Activated naive CD8-positive, alpha-beta T cell treated with anti-CD3 and anti-CD28 coated beads, Interleukin-2, amount 10 ng/mL, durations not matched to agents 7 days and 5 days (primary cell): Measurements from ENCODE around the gene STYK1. TPM values are rescaled to one million over a fixed set of nuclear protein-coding genes. Genes with fewer than 3 reads are reported as not detected.

Experiments used
- ATAC-seq: fragments of 150-1000 bp; cut with Tn5 transposase; one replicate; pipeline ENCODE4 v1.10.0; 2021; ENCODE audit warnings: low read depth, moderate library complexity
- POLR2A ChIA-PET: fragments of 350-600 bp; sonication (Branson Sonifier 250); formaldehyde crosslinking; loops from one replicate; lab custom pipeline; 2021; ENCODE audit warnings: antibody characterized with exemption; lab: Charles Lee
- DNase-seq: peaks from one replicate; pipeline ENCODE4 v3.0.0; 2021
- H3K27ac Mint-ChIP-seq: one replicate; pipeline ENCODE4 v1.8.0; 2022; ENCODE audit warnings: mild to moderate bottlenecking, mixed read lengths
- H3K27me3 Mint-ChIP-seq: one replicate; pipeline ENCODE4 v1.8.0; 2022; ENCODE audit warnings: mild to moderate bottlenecking, moderate library complexity, mixed read lengths
- H3K36me3 Mint-ChIP-seq: one replicate; pipeline ENCODE4 v1.8.0; 2021; ENCODE audit warnings: mild to moderate bottlenecking, mixed read lengths
- H3K4me1 Mint-ChIP-seq: one replicate; pipeline ENCODE4 v1.8.0; 2021; ENCODE audit warnings: mixed read lengths
- H3K4me3 Mint-ChIP-seq: one replicate; pipeline ENCODE4 v1.8.0; 2022; ENCODE audit warnings: mild to moderate bottlenecking, moderate library complexity, mixed read lengths
- H3K9me3 Mint-ChIP-seq: one replicate; pipeline ENCODE4 v1.8.0; 2021; ENCODE audit warnings: mixed read lengths
- total RNA-seq, 2 experiments: library from RNA; stranded (reverse); gene quantifications; one replicate each; pipeline ENCODE4 v1.2.3, GENCODE V29; 2021

Gene STYK1
- total RNA-seq, 2 experiments from 2014 or later: 3.1 TPM

- Mint-ChIP-seq H3K36me3 (peaks cover 22% of the 10 kb centered on the region), H3K4me1 (no peaks in the 10 kb centered on the region), H3K27ac (no peak overlapping the region), H3K4me3 (no peak overlapping the region), H3K9me3 (no peaks in the 10 kb centered on the region), H3K27me3 (no peaks in the 10 kb centered on the region)
- POLR2A ChIA-PET: no interaction called here
- DNase-seq (no peak), ATAC-seq (no peak)
Observed at GRCh38 chr12:10633541-10633940, 40.3 kb downstream of the STYK1 start.

GRCh38 chr12:10632226-10632625 is 41.6 kb downstream of the STYK1 start:
- peaks cover 30% of the 10 kb centered on the region for H3K36me3 Mint-ChIP-seq
- no peak overlapping the region for H3K4me3 Mint-ChIP-seq
- no peaks in the 10 kb centered on the region for H3K27me3 Mint-ChIP-seq
- H3K4me1 Mint-ChIP-seq: no peaks in the 10 kb centered on the region
- H3K9me3 Mint-ChIP-seq: no peaks in the 10 kb centered on the region
- H3K27ac Mint-ChIP-seq: no peak overlapping the region
- POLR2A ChIA-PET: no interaction called here
- ATAC-seq (no peak), DNase-seq (no peak)

GRCh38 chr12:10624605-10625004 is 49.2 kb downstream of the STYK1 start:
- Mint-ChIP-seq H3K27me3 (no peaks in the 10 kb centered on the region), H3K4me3 (no peak overlapping the region), H3K9me3 (no peaks in the 10 kb centered on the region), H3K36me3 (peaks cover 21% of the 10 kb centered on the region), H3K27ac (no peak overlapping the region), H3K4me1 (no peaks in the 10 kb centered on the region)
- DNase-seq: no peak
- ATAC-seq: no peak
- POLR2A ChIA-PET: no interaction called here

- no peak overlapping the region for H3K4me3 Mint-ChIP-seq
- no peaks in the 10 kb centered on the region for H3K27me3 Mint-ChIP-seq
- H3K36me3 Mint-ChIP-seq: peaks cover 16% of the 10 kb centered on the region
- POLR2A ChIA-PET: no interaction called here
- H3K4me1 Mint-ChIP-seq: no peaks in the 10 kb centered on the region
- ATAC-seq (no peak), DNase-seq (no peak)
- H3K27ac Mint-ChIP-seq: no peak overlapping the region
- no peaks in the 10 kb centered on the region for H3K9me3 Mint-ChIP-seq
Observed at GRCh38 chr12:10623131-10623530, 50.7 kb downstream of the STYK1 start.

- ATAC-seq (no peak), DNase-seq (no peak)
- H3K27ac Mint-ChIP-seq: no peak overlapping the region
- POLR2A ChIA-PET: no interaction called here
- H3K9me3 Mint-ChIP-seq: no peaks in the 10 kb centered on the region
- H3K4me1 Mint-ChIP-seq: no peaks in the 10 kb centered on the region
- H3K4me3 Mint-ChIP-seq: no peak overlapping the region
- H3K27me3 Mint-ChIP-seq: no peaks in the 10 kb centered on the region
- peaks cover 7% of the 10 kb centered on the region for H3K36me3 Mint-ChIP-seq
Observed at GRCh38 chr12:10621278-10621677, 52.6 kb downstream of the STYK1 start.

GRCh38 chr12:10620078-10620779 is 53.6 kb downstream of the STYK1 start:
- H3K27me3 Mint-ChIP-seq: no peaks in the 10 kb centered on the region
- no peaks in the 10 kb centered on the region for H3K9me3 Mint-ChIP-seq
- DNase-seq (no peak), ATAC-seq (no peak)
- H3K27ac Mint-ChIP-seq: no peak overlapping the region
- H3K36me3 Mint-ChIP-seq: peaks cover 5% of the 10 kb centered on the region
- POLR2A ChIA-PET: no interaction called here
- no peaks in the 10 kb centered on the region for H3K4me1 Mint-ChIP-seq
- no peak overlapping the region for H3K4me3 Mint-ChIP-seq

- no peak overlapping the region for H3K4me3 Mint-ChIP-seq
- DNase-seq (no peak), ATAC-seq (no peak)
- peaks cover 6% of the 10 kb centered on the region for H3K4me1 Mint-ChIP-seq
- H3K9me3 Mint-ChIP-seq: no peaks in the 10 kb centered on the region
- H3K36me3 Mint-ChIP-seq: peaks cover 7% of the 10 kb centered on the region
- no peaks in the 10 kb centered on the region for H3K27me3 Mint-ChIP-seq
- no peak overlapping the region for H3K27ac Mint-ChIP-seq
- POLR2A ChIA-PET: no interaction called here
Observed at GRCh38 chr12:10618338-10618987, 55.4 kb downstream of the STYK1 start.

- Mint-ChIP-seq H3K4me1 (peaks cover 8% of the 10 kb centered on the region), H3K9me3 (no peaks in the 10 kb centered on the region), H3K4me3 (no peak overlapping the region), H3K36me3 (peaks cover 9% of the 10 kb centered on the region), H3K27me3 (no peaks in the 10 kb centered on the region), H3K27ac (no peak overlapping the region)
- no peak for ATAC-seq
- POLR2A ChIA-PET: no interaction called here
- DNase-seq: no peak
Observed at GRCh38 chr12:10617863-10618262, 56.0 kb downstream of the STYK1 start.

GRCh38 chr12:10615532-10615931 is 58.3 kb downstream of the STYK1 start:
- DNase-seq (no peak), ATAC-seq (no peak)
- Mint-ChIP-seq H3K36me3 (peaks cover 14% of the 10 kb centered on the region), H3K27me3 (no peaks in the 10 kb centered on the region), H3K4me1 (peaks cover 25% of the 10 kb centered on the region), H3K27ac (no peak overlapping the region), H3K9me3 (no peaks in the 10 kb centered on the region), H3K4me3 (no peak overlapping the region)
- POLR2A ChIA-PET: no interaction called here

GRCh38 chr12:10614056-10614370 is 59.8 kb downstream of the STYK1 start:
- H3K36me3 Mint-ChIP-seq: peaks cover 17% of the 10 kb centered on the region
- POLR2A ChIA-PET: interaction anchor here (0.6 to 2.5 kb wide), 4 partner anchors 10 to 557 kb away, joined by 3 to 8 read pairs (median 4); partner anchors contain the start of gene SMIM10L1
- H3K27me3 Mint-ChIP-seq: no peaks in the 10 kb centered on the region
- ATAC-seq (peak; percentile 12), DNase-seq (no peak)
- peaks cover 33% of the 10 kb centered on the region for H3K4me1 Mint-ChIP-seq
- H3K9me3 Mint-ChIP-seq: no peaks in the 10 kb centered on the region
- peak overlapping the region; percentile 99 for H3K27ac Mint-ChIP-seq
- H3K4me3 Mint-ChIP-seq: peak overlapping the region; percentile 99

GRCh38 chr12:10613349-10614055 is 60.4 kb downstream of the STYK1 start, which contains the start of gene MAGOHB:
Gene MAGOHB, minus strand, starts transcription at chr12:10613609. Its CDS starts 77 bp downstream, at chr12:10613532.
- peak within 1 kb of the TSS; percentile 99 for H3K27ac Mint-ChIP-seq

GRCh38 chr12:10612984-10613348 is 60.9 kb downstream of the STYK1 start:
- H3K4me1 Mint-ChIP-seq: peaks cover 35% of the 10 kb centered on the region

More at GRCh38 chr12:10613349-10614055, 60.4 kb downstream of the STYK1 start, which contains the start of gene MAGOHB:
- H3K36me3 Mint-ChIP-seq: peaks cover 17% of the 10 kb centered on the region
- ATAC-seq (peak; percentile 98), DNase-seq (peak; percentile 100)
- H3K4me3 Mint-ChIP-seq: peak within 1 kb of the TSS; percentile 99
- no peaks in the 10 kb centered on the region for H3K27me3 Mint-ChIP-seq
- POLR2A ChIA-PET: interaction anchor here (0.5 to 2.5 kb wide), 10 partner anchors 10 to 558 kb away, joined by 3 to 8 read pairs (median 4); partner anchors contain the start of gene SMIM10L1
- H3K9me3 Mint-ChIP-seq: no peaks in the 10 kb centered on the region
- peaks cover 34% of the 10 kb centered on the region for H3K4me1 Mint-ChIP-seq

GRCh38 chr12:10612110-10612509 is 61.7 kb downstream of the STYK1 start:
- H3K4me3 Mint-ChIP-seq: peak overlapping the region; percentile 99
- DNase-seq: no peak
- H3K36me3 Mint-ChIP-seq: peaks cover 19% of the 10 kb centered on the region
- no peak for ATAC-seq
- peak overlapping the region; percentile 99 for H3K27ac Mint-ChIP-seq
- peaks cover 39% of the 10 kb centered on the region for H3K4me1 Mint-ChIP-seq
- H3K27me3 Mint-ChIP-seq: no peaks in the 10 kb centered on the region
- POLR2A ChIA-PET: interaction anchor here (0.6 to 2.5 kb wide), 3 partner anchors 8 to 58 kb away, joined by 4 to 8 read pairs (median 7); no protein-coding TSS in a partner anchor
- H3K9me3 Mint-ChIP-seq: no peaks in the 10 kb centered on the region

More at GRCh38 chr12:10612984-10613348, 60.9 kb downstream of the STYK1 start:
- Mint-ChIP-seq H3K27me3 (no peaks in the 10 kb centered on the region), H3K36me3 (peaks cover 17% of the 10 kb centered on the region), H3K9me3 (no peaks in the 10 kb centered on the region), H3K4me3 (peak overlapping the region; percentile 99), H3K27ac (peak overlapping the region; percentile 99)
- POLR2A ChIA-PET: interaction anchor here (0.5 to 2.5 kb wide), 8 partner anchors 9 to 559 kb away, joined by 3 to 8 read pairs (median 4); partner anchors contain the start of gene SMIM10L1
- DNase-seq (no peak), ATAC-seq (no peak)
